ENCODE results near the gene VWA8.

VWA8 gene

GRCh38 chr13:41914552-41914951, 46.4 kb downstream of the VWA8 start:
- Histone ChIP-seq H3K4me2 (ENCODE audit: low read length) (no peak overlapping the region), H3K9me2 (replicated peaks; ENCODE audit: control insufficient read depth, low read length) (no peaks in the 10 kb centered on the region), H3K4me1 (ENCODE audit: control insufficient read depth, low read length) (peaks cover 26% of the 10 kb centered on the region), H3K4me3 (ENCODE audit: low read length) (no peak overlapping the region), H4K20me1 (ENCODE audit: control insufficient read depth, insufficient read depth, low read depth, low read length) (no peaks in the 10 kb centered on the region), H3K79me2 (ENCODE audit: control insufficient read depth, low read length) (peaks cover 35% of the 10 kb centered on the region), H3K36me3 (ENCODE audit: control insufficient read depth, low read length) (peaks cover 3% of the 10 kb centered on the region; the same call in 1 of the 2 replicates), H3K27ac (ENCODE audit: low read depth, low read length) (no peak overlapping the region), H3F3A (ENCODE audit: control insufficient read depth, insufficient read depth) (no peaks in the 10 kb centered on the region), H3K27me3 (ENCODE audit: control insufficient read depth, low read length) (no peaks in the 10 kb centered on the region), H3K9me3 (ENCODE audit: control insufficient read depth, insufficient read depth, low read length) (no peaks in the 10 kb centered on the region)
- TF ChIP-seq EZH2phosphoT487 (IDR thresholded peaks at IDR 0.05; ENCODE audit: borderline replicate concordance, low read length): no peak
- TF ChIP-seq, protein P1, sequence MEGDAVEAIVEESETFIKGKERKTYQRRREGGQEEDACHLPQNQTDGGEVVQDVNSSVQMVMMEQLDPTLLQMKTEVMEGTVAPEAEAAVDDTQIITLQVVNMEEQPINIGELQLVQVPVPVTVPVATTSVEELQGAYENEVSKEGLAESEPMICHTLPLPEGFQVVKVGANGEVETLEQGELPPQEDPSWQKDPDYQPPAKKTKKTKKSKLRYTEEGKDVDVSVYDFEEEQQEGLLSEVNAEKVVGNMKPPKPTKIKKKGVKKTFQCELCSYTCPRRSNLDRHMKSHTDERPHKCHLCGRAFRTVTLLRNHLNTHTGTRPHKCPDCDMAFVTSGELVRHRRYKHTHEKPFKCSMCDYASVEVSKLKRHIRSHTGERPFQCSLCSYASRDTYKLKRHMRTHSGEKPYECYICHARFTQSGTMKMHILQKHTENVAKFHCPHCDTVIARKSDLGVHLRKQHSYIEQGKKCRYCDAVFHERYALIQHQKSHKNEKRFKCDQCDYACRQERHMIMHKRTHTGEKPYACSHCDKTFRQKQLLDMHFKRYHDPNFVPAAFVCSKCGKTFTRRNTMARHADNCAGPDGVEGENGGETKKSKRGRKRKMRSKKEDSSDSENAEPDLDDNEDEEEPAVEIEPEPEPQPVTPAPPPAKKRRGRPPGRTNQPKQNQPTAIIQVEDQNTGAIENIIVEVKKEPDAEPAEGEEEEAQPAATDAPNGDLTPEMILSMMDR (IDR thresholded peaks at IDR 0.05; ENCODE audit: low read depth, low read length, poor library complexity, severe bottlenecking): no peak

GRCh38 chr13:41909506-41909905, 51.4 kb downstream of the VWA8 start:
- Histone ChIP-seq H3F3A (ENCODE audit: control insufficient read depth, insufficient read depth) (no peaks in the 10 kb centered on the region), H3K4me2 (ENCODE audit: low read length) (no peak overlapping the region), H3K9me2 (replicated peaks; ENCODE audit: control insufficient read depth, low read length) (no peaks in the 10 kb centered on the region), H3K4me1 (ENCODE audit: control insufficient read depth, low read length) (no peaks in the 10 kb centered on the region), H3K9me3 (ENCODE audit: control insufficient read depth, insufficient read depth, low read length) (no peaks in the 10 kb centered on the region), H4K20me1 (ENCODE audit: control insufficient read depth, insufficient read depth, low read depth, low read length) (no peaks in the 10 kb centered on the region), H3K27me3 (ENCODE audit: control insufficient read depth, low read length) (no peaks in the 10 kb centered on the region), H3K4me3 (ENCODE audit: low read length) (no peak overlapping the region), H3K36me3 (ENCODE audit: control insufficient read depth, low read length) (peaks cover 18% of the 10 kb centered on the region), H3K27ac (ENCODE audit: low read depth, low read length) (no peak overlapping the region), H3K79me2 (ENCODE audit: control insufficient read depth, low read length) (peaks cover 4% of the 10 kb centered on the region)
- TF ChIP-seq EZH2phosphoT487 (IDR thresholded peaks at IDR 0.05; ENCODE audit: borderline replicate concordance, low read length): no peak
- TF ChIP-seq, protein P1 (IDR thresholded peaks at IDR 0.05; ENCODE audit: low read depth, low read length, poor library complexity, severe bottlenecking): no peak

DNA sequence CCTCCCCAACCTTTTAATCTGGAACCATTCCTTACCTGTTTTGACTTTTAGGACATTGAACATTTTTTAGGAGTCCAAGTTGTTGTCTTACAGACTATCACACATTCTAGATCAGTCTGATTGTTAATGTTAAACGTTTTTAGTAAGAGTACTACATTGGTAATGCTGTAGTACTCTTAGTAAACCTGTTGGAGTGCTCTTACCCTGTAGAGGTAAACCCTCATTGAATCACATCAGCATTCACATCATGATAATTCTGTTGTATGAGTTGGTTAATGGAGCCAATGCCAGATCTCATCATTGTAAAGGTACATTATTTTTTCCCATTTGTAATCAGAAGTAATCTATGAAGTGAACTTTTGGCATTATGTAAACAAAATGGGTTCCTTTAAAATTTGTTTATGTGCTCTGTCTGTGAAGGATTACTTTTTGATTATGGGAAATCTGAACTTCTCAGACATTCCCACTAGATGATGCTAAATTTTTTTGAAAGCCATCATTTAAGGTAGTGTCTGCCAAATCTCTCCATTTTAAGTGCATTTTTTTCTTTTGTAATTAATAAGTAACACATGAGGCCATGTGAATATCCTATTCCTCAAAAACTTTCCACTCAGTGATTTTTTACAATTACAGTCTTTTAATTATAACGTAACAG, 55.2 kb downstream of the VWA8 start:
- Histone ChIP-seq H3K4me1 (ENCODE audit: control insufficient read depth, low read length) (no peaks in the 10 kb centered on the region), H3F3A (ENCODE audit: control insufficient read depth, insufficient read depth) (no peaks in the 10 kb centered on the region), H3K4me2 (ENCODE audit: low read length) (no peak overlapping the region), H4K20me1 (ENCODE audit: control insufficient read depth, insufficient read depth, low read depth, low read length) (no peaks in the 10 kb centered on the region), H3K36me3 (ENCODE audit: control insufficient read depth, low read length) (peaks cover 15% of the 10 kb centered on the region), H3K9me2 (replicated peaks; ENCODE audit: control insufficient read depth, low read length) (no peaks in the 10 kb centered on the region), H3K9me3 (ENCODE audit: control insufficient read depth, insufficient read depth, low read length) (no peaks in the 10 kb centered on the region), H3K27ac (ENCODE audit: low read depth, low read length) (no peak overlapping the region), H3K79me2 (ENCODE audit: control insufficient read depth, low read length) (no peaks in the 10 kb centered on the region), H3K4me3 (ENCODE audit: low read length) (no peak overlapping the region), H3K27me3 (ENCODE audit: control insufficient read depth, low read length) (no peaks in the 10 kb centered on the region)
- TF ChIP-seq, protein P1 (IDR thresholded peaks at IDR 0.05; ENCODE audit: low read depth, low read length, poor library complexity, severe bottlenecking): peak; percentile 62
- no peak for TF ChIP-seq EZH2phosphoT487 (IDR thresholded peaks at IDR 0.05; ENCODE audit: borderline replicate concordance, low read length)
